Stimulated activated CD8-positive, alpha-beta memory T cell treated with anti-CD3 and anti-CD28 coated beads, Interleukin-2, amount 100 ng/mL, for 48 hours (primary cell): Measurements from ENCODE around the gene GMIP.
"Not testable (repeated sequence)": the region's sequence is repeated elsewhere in the genome, so short reads cannot be mapped to it uniquely, and the experiment has no call there.

ENCODE experiments used
- DNase-seq, 2 donors: peaks; one replicate each; pipeline ENCODE4 v3.0.0-alpha.2; 2020; ENCODE audit warnings: low read depth in 2 of 2

Gene GMIP, protein sequence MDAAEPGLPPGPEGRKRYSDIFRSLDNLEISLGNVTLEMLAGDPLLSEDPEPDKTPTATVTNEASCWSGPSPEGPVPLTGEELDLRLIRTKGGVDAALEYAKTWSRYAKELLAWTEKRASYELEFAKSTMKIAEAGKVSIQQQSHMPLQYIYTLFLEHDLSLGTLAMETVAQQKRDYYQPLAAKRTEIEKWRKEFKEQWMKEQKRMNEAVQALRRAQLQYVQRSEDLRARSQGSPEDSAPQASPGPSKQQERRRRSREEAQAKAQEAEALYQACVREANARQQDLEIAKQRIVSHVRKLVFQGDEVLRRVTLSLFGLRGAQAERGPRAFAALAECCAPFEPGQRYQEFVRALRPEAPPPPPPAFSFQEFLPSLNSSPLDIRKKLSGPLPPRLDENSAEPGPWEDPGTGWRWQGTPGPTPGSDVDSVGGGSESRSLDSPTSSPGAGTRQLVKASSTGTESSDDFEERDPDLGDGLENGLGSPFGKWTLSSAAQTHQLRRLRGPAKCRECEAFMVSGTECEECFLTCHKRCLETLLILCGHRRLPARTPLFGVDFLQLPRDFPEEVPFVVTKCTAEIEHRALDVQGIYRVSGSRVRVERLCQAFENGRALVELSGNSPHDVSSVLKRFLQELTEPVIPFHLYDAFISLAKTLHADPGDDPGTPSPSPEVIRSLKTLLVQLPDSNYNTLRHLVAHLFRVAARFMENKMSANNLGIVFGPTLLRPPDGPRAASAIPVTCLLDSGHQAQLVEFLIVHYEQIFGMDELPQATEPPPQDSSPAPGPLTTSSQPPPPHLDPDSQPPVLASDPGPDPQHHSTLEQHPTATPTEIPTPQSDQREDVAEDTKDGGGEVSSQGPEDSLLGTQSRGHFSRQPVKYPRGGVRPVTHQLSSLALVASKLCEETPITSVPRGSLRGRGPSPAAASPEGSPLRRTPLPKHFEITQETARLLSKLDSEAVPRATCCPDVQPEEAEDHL

GRCh38 chr19:19643158-19644053, at the start of gene GMIP:
GMIP (minus strand) TSS chr19:19643657; CDS start chr19:19643529, 128 bp downstream.
- peak; percentile 81 to 83 for DNase-seq

- no peak for DNase-seq
Observed at GRCh38 chr19:19691683-19692082, 48.2 kb upstream of the GMIP start.

DNA sequence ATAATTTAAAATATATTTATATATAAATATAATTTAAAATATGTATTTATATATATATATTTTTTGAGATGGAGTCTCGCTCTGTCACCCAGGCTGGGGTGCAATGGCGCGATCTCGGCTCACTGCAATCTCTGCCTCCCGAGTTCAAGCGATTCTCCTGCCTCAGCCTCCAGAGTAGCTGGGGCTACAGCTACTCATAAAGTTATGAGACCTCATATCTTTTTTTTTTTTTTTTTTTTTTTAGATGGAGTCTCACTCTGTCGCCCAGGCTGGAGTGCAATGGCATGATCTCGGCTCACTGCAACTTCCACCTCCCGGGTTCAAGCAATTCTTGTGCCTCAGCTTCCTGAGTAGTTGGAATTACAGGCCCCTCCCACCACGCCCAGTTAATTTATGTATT, 45.6 kb upstream of the GMIP start:
- DNase-seq: not testable (repeated sequence)

DNA sequence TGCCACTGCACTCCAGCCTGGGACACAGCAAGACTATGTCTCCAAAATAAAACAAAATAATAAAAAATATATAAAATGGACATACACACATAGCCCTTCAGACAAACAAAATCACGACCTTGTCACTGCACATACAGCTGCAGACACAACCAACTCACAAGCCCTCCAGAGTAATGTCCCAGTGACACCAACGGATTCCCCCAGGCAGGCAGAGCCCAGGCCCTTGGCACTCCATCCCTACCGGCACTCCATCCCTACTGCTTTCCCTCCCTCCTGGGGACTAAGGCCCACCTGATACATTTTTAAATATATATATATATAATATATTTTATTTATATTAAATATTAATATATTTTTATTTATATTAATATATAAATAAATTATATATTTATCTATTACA, 43.6 kb upstream of the GMIP start:
- DNase-seq: no peak

- DNase-seq: no peak
Observed at GRCh38 chr19:19686580-19686979, 43.1 kb upstream of the GMIP start.

- DNase-seq: not testable (repeated sequence)
Observed at GRCh38 chr19:19686119-19686518, 42.7 kb upstream of the GMIP start.

GRCh38 chr19:19679176-19680073, 36.0 kb upstream of the GMIP start:
- DNase-seq: no peak

- no peak for DNase-seq
Observed at GRCh38 chr19:19677579-19677978, 34.1 kb upstream of the GMIP start.

- no peak for DNase-seq
Observed at GRCh38 chr19:19674315-19674714, 30.9 kb upstream of the GMIP start.

DNA sequence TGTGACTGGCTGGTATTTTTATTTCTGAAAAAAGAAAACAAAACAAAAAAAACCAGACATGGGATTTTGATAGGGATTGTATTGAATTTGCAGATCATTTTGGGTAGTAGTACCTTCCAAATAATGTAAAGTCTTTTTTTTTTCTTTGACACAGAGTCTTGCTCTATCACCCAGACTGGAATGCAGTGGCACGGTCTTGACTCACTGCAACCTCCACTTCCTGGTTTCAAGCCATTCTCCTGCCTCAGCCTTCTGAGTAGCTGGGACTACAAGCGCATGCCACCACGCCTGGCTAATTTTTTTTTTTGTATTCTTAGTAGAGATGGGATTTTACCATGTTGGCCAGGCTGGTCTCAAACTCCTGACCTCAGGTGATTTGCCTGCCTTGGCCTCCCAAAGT, 29.4 kb upstream of the GMIP start:
- no peak for DNase-seq

- DNase-seq: no peak
Observed at GRCh38 chr19:19670070-19670551, 26.7 kb upstream of the GMIP start.

DNA sequence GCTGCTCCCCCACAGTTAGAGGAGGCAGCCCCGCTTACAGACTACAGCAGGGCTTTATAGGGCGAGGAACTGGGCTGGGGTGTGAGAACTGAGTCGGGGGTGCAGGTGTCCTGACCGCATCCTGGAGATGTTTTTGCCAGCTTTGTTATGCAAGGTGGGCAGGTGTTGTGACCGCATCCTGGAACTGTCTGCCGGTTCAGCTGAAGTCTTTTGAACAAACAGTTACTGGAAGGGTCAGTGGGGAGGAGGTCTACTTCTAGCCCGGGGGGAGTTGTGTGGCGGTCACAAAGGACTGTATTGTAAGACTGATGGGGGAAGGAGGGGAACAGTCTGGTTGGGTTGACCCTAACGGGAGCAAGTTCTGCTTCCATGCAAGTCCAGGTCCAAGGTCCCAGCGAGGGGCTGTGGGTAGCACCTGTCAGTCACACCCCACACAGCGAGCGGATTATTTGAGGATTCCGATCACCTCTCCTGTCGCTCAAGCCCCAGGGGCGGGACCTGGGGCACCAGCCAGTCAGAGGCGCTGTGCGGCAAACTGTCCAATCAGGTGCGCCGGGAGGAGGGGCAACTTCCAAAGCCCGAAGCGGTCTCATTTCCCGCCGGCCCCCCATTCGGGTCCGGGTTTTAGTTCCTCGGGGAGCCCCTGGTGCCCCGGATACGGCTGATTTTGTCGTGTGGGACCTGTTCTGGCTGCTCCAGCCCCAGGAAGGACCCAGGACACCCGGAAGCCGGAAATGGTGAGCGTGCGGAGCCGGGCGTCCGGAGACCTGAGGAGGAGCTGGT, 25.0 kb upstream of the GMIP start, which contains the start of gene ZNF101:
TSS of gene ZNF101 (plus strand) at position 610 of the 783 bp plus-strand sequence. CDS start at position 735, 125 bp downstream.
- DNase-seq: peak; percentile 92 to 95

DNA sequence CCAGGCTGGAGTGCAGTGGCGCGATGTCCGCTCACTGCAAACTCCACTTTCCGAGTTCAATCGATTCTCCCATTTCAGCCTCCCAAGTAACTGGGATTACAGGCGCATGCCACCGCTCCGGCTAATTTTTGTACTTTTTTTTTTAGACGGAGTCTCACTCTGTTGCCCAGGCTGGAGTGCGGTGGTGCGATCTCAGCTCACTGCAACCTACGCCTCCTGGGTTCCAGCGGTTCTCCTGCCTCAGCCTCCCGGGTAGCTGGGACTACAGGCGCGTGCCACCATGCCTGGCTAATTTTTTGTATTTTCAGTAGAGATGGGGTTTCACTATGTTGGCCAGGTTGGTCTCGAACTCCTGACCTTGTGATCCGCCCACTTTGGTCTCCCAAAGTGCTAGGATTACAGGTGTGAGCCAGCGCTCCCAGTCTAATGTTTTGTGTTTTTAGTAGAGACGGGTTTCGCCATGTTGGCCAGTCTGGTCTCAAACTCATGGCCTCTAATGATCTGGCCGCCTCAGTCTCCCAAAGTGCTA, 22.0 kb upstream of the GMIP start:
- DNase-seq: not testable (repeated sequence)

GRCh38 chr19:19663256-19664120, 20.0 kb upstream of the GMIP start, which contains the start of gene ATP13A1:
ATP13A1 (minus strand) TSS chr19:19663676; CDS start chr19:19663666, 10 bp downstream.
- DNase-seq: peak; percentile 84 to 85

DNA sequence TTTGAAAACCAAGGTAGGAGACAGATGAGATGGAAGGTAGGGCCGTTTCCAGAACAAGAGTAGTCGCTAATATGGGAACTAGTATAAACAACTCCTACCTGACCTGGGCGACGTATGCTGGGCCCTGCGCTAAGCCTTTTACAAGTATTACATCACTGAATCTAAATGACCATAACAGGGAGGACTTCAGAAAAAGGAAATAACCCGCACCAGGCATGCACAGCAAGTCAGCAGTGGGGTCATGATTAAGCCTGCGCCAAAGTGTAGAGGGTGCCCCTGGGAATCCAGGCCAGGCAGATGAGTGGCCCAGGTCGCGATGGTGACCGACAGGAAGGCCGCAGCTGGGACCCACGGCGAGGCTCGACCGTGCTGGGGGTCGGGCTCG, 19.4 kb upstream of the GMIP start:
- no peak for DNase-seq

- DNase-seq: no peak
Observed at GRCh38 chr19:19662344-19662743, 18.9 kb upstream of the GMIP start.

- peak in 1 of 2 donors; percentile 30 for DNase-seq
Observed at GRCh38 chr19:19661675-19662251, 18.3 kb upstream of the GMIP start.
